LNCaP clone FGC (cell line): ENCODE data around the gene MYO1C.
A peak's percentile ranks its signal among the peaks of the same experiment; 100 is the strongest.

Experiments used
- DNase-seq: peaks from one replicate; pipeline ENCODE4 v3.0.0-alpha.2; 2011; ENCODE audit warnings: low read depth
- H3K4me3 ChIP-seq: 2 replicates; pipeline ENCODE4 v1.5.1; 2011; ENCODE audit warnings: mild to moderate bottlenecking, low read depth, low read length, control low read depth
- TF ChIP-seq, protein P1 (sequence below): IDR thresholded peaks from 2 replicates; pipeline ENCODE4 v1.5.1; 2012; ENCODE audit warnings: mild to moderate bottlenecking; ENCODE audit not compliant: control insufficient read depth, insufficient read depth; ENCODE audit errors: extremely low read depth

Gene MYO1C

GRCh38 chr17:1438593-1439083 lies 53.8 kb downstream of the MYO1C start:
- TF ChIP-seq, protein P1, sequence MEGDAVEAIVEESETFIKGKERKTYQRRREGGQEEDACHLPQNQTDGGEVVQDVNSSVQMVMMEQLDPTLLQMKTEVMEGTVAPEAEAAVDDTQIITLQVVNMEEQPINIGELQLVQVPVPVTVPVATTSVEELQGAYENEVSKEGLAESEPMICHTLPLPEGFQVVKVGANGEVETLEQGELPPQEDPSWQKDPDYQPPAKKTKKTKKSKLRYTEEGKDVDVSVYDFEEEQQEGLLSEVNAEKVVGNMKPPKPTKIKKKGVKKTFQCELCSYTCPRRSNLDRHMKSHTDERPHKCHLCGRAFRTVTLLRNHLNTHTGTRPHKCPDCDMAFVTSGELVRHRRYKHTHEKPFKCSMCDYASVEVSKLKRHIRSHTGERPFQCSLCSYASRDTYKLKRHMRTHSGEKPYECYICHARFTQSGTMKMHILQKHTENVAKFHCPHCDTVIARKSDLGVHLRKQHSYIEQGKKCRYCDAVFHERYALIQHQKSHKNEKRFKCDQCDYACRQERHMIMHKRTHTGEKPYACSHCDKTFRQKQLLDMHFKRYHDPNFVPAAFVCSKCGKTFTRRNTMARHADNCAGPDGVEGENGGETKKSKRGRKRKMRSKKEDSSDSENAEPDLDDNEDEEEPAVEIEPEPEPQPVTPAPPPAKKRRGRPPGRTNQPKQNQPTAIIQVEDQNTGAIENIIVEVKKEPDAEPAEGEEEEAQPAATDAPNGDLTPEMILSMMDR, result no peak
- DNase-seq, result no peak

DNA sequence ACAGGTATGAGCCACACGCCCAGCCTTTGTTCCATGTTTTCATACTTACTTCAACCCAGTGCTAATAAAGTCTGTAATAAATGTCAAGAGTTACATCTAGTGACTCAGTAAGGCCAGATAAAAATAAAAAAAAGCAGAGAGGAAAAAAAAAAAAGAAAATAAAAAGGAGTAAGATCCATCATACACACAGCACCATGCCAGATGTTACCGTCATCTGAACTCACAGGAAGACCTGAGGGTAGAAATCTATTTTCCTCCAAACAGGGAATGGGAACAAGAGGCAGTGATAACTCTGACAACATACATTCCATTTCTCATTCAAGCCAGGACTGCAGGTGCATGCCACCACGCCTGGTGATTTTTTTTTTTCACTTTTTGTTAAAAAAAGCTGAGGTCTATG lies 57.2 kb downstream of the MYO1C start:
- TF ChIP-seq, protein P1, result no peak
- no peak overlapping the region for H3K4me3 ChIP-seq
- DNase-seq, result no peak

More at GRCh38 chr17:1438593-1439083, 53.8 kb downstream of the MYO1C start:
- H3K4me3 ChIP-seq, result no peak overlapping the region

- H3K4me3 ChIP-seq, result no peak overlapping the region
- TF ChIP-seq, protein P1, result no peak
- DNase-seq, result peak; percentile 70
Observed at GRCh38 chr17:1434150-1434549, 58.3 kb downstream of the MYO1C start.

- no peak for DNase-seq
- TF ChIP-seq, protein P1, result no peak
- H3K4me3 ChIP-seq, result no peak overlapping the region
Observed at GRCh38 chr17:1431631-1432104, 60.8 kb downstream of the MYO1C start.

DNA sequence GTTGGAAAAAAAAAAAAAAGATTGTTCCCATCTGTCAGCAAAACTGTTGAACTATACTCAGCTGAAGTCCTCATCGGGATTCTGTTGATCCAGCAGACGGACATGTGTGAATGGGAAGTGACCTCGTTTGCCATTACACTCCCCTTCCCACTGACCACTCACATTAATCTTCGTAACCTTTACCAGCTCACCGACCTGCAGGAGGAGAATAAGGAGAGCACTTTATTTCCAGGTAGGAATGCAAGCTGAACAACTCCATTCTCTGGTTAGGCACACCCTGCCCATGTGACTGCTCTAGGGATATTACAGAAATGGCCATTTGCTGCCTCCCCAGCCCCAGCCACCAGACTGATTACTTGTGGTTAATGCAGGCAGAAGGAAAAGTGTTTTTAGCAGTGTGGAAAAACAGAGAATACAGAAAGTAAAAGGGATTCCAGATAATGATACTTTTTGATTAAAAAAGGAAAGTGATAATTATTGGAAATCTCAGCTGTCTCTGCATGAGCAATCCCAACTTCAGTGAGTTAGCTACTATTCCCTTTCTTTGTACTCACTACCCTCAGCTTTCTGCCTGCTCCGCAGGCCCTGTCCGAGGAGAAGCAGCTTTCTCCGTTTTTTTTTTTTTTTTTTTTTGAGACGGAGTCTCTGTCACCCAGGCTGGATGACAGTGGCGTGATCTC lies 68.9 kb downstream of the MYO1C start:
- H3K4me3 ChIP-seq, result no peak overlapping the region
- DNase-seq, result no peak
- TF ChIP-seq, protein P1, result no peak

- DNase-seq, result no peak
- TF ChIP-seq, protein P1, result no peak
- H3K4me3 ChIP-seq, result no peak overlapping the region
Observed at GRCh38 chr17:1422885-1423284, 69.6 kb downstream of the MYO1C start.

- no peak for DNase-seq
- H3K4me3 ChIP-seq, result no peak overlapping the region
- TF ChIP-seq, protein P1, result no peak
Observed at GRCh38 chr17:1421470-1421869, 71.0 kb downstream of the MYO1C start.
